Measurements from ENCODE around the gene VAV1. TPM values are rescaled to one million over a fixed set of nuclear protein-coding genes. Genes with fewer than 3 reads are reported as not detected.

Gene VAV1
- polyA plus RNA-seq, 1 donor from 2014 or later: not detected

- H3K79me2 ChIP-seq (replicated peaks; ENCODE audit: insufficient read depth, low read length): no peaks in the 10 kb centered on the region
- H3K27me3 ChIP-seq (ENCODE audit: insufficient read depth, low read depth, low read length): no peaks in the 10 kb centered on the region
- no peak overlapping the region for H2AFZ ChIP-seq (ENCODE audit: low read depth, low read length)
- no peak overlapping the region for H3K27ac ChIP-seq (ENCODE audit: low read length)
- no peak overlapping the region for H3K9ac ChIP-seq (ENCODE audit: low read length)
- no peak overlapping the region for H3K4me2 ChIP-seq (ENCODE audit: low read length)
- H3K4me3 ChIP-seq (ENCODE audit: low read length): no peak overlapping the region
- H3K9me3 ChIP-seq (ENCODE audit: low read length): no peaks in the 10 kb centered on the region
- TF ChIP-seq RAD21 (conservative IDR thresholded peaks at IDR 0.05): no peak
- no peak for TF ChIP-seq EZH2 (IDR thresholded peaks at IDR 0.05; ENCODE audit: borderline replicate concordance, insufficient read depth, low read length, poor library complexity, severe bottlenecking)
- no peak for TF ChIP-seq TAF1 (IDR thresholded peaks at IDR 0.05; ENCODE audit: low read depth)
- no peak for TF ChIP-seq POLR2AphosphoS5 (IDR thresholded peaks at IDR 0.05)
- no peak for TF ChIP-seq SMC3 (conservative IDR thresholded peaks at IDR 0.05; ENCODE audit: poor library complexity)
- no peak for TF ChIP-seq MXI1 (conservative IDR thresholded peaks at IDR 0.05; ENCODE audit: poor library complexity, severe bottlenecking)
- TF ChIP-seq, protein P1, sequence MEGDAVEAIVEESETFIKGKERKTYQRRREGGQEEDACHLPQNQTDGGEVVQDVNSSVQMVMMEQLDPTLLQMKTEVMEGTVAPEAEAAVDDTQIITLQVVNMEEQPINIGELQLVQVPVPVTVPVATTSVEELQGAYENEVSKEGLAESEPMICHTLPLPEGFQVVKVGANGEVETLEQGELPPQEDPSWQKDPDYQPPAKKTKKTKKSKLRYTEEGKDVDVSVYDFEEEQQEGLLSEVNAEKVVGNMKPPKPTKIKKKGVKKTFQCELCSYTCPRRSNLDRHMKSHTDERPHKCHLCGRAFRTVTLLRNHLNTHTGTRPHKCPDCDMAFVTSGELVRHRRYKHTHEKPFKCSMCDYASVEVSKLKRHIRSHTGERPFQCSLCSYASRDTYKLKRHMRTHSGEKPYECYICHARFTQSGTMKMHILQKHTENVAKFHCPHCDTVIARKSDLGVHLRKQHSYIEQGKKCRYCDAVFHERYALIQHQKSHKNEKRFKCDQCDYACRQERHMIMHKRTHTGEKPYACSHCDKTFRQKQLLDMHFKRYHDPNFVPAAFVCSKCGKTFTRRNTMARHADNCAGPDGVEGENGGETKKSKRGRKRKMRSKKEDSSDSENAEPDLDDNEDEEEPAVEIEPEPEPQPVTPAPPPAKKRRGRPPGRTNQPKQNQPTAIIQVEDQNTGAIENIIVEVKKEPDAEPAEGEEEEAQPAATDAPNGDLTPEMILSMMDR (IDR thresholded peaks at IDR 0.05; ENCODE audit: poor library complexity, severe bottlenecking): no peak
- TF ChIP-seq EP300 (conservative IDR thresholded peaks at IDR 0.05; ENCODE audit: poor library complexity, severe bottlenecking): no peak
- TF ChIP-seq, protein P2, sequence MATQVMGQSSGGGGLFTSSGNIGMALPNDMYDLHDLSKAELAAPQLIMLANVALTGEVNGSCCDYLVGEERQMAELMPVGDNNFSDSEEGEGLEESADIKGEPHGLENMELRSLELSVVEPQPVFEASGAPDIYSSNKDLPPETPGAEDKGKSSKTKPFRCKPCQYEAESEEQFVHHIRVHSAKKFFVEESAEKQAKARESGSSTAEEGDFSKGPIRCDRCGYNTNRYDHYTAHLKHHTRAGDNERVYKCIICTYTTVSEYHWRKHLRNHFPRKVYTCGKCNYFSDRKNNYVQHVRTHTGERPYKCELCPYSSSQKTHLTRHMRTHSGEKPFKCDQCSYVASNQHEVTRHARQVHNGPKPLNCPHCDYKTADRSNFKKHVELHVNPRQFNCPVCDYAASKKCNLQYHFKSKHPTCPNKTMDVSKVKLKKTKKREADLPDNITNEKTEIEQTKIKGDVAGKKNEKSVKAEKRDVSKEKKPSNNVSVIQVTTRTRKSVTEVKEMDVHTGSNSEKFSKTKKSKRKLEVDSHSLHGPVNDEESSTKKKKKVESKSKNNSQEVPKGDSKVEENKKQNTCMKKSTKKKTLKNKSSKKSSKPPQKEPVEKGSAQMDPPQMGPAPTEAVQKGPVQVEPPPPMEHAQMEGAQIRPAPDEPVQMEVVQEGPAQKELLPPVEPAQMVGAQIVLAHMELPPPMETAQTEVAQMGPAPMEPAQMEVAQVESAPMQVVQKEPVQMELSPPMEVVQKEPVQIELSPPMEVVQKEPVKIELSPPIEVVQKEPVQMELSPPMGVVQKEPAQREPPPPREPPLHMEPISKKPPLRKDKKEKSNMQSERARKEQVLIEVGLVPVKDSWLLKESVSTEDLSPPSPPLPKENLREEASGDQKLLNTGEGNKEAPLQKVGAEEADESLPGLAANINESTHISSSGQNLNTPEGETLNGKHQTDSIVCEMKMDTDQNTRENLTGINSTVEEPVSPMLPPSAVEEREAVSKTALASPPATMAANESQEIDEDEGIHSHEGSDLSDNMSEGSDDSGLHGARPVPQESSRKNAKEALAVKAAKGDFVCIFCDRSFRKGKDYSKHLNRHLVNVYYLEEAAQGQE (IDR thresholded peaks at IDR 0.05; ENCODE audit: borderline replicate concordance): no peak
- H4K20me1 ChIP-seq (ENCODE audit: insufficient read depth): no peaks in the 10 kb centered on the region
- no peaks in the 10 kb centered on the region for H3F3A ChIP-seq (ENCODE audit: insufficient read depth, low read length, poor library complexity, severe bottlenecking)
- H3K9me2 ChIP-seq (ENCODE audit: insufficient read depth, low read length): no peaks in the 10 kb centered on the region
- H3K36me3 ChIP-seq (ENCODE audit: insufficient read depth, low read length): no peaks in the 10 kb centered on the region
These were observed 76.5 kb downstream of the VAV1 start for GRCh38 chr19:6848986-6849385.

DNA sequence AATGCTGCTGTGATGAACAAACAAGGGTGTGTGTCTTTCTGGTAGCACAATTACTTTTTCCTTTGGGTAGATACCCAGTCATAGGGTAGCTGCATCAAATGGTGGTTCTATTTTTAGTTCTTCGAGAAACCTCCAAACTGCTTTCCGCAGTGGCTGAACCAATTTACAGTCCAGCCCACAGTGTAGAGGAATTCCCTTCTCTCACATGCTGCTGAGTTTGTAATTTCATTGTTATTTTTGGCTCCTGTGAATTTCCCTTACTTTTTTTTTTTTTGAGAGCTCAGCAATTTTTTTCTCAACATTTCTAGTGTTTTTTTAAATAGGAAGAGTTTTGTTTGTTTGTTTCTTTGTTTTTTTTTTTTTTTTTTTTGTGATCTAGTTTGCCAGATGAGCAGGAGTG, 77.4 kb downstream of the VAV1 start:
- Histone ChIP-seq H2AFZ (ENCODE audit: low read depth, low read length) (no peak overlapping the region), H3K9me2 (ENCODE audit: insufficient read depth, low read length) (no peaks in the 10 kb centered on the region), H3K27me3 (ENCODE audit: insufficient read depth, low read depth, low read length) (no peaks in the 10 kb centered on the region), H3K79me2 (replicated peaks; ENCODE audit: insufficient read depth, low read length) (no peaks in the 10 kb centered on the region), H3K4me3 (ENCODE audit: low read length) (no peak overlapping the region), H3K4me2 (ENCODE audit: low read length) (no peak overlapping the region), H3K9ac (ENCODE audit: low read length) (no peak overlapping the region), H3F3A (ENCODE audit: insufficient read depth, low read length, poor library complexity, severe bottlenecking) (no peaks in the 10 kb centered on the region), H3K9me3 (ENCODE audit: low read length) (no peaks in the 10 kb centered on the region), H3K27ac (ENCODE audit: low read length) (no peak overlapping the region), H4K20me1 (ENCODE audit: insufficient read depth) (no peaks in the 10 kb centered on the region), H3K36me3 (ENCODE audit: insufficient read depth, low read length) (no peaks in the 10 kb centered on the region)
- no peak for TF ChIP-seq EZH2 (IDR thresholded peaks at IDR 0.05; ENCODE audit: borderline replicate concordance, insufficient read depth, low read length, poor library complexity, severe bottlenecking)
- TF ChIP-seq POLR2AphosphoS5 (IDR thresholded peaks at IDR 0.05): no peak
- no peak for TF ChIP-seq MXI1 (conservative IDR thresholded peaks at IDR 0.05; ENCODE audit: poor library complexity, severe bottlenecking)
- no peak for TF ChIP-seq RAD21 (conservative IDR thresholded peaks at IDR 0.05)
- TF ChIP-seq, protein P2 (IDR thresholded peaks at IDR 0.05; ENCODE audit: borderline replicate concordance): no peak
- TF ChIP-seq, protein P1 (IDR thresholded peaks at IDR 0.05; ENCODE audit: poor library complexity, severe bottlenecking): no peak
- no peak for TF ChIP-seq EP300 (conservative IDR thresholded peaks at IDR 0.05; ENCODE audit: poor library complexity, severe bottlenecking)
- no peak for TF ChIP-seq SMC3 (conservative IDR thresholded peaks at IDR 0.05; ENCODE audit: poor library complexity)
- no peak for TF ChIP-seq TAF1 (IDR thresholded peaks at IDR 0.05; ENCODE audit: low read depth)
